IPS-NIHi7 (cell line): ENCODE results near the gene DENND1A.

Experiments used
- DNase-seq: peaks from one replicate; pipeline ENCODE4 v3.0.0; 2012; ENCODE audit warnings: mixed read lengths; ENCODE audit errors: extremely low spot score

DENND1A gene

DNA sequence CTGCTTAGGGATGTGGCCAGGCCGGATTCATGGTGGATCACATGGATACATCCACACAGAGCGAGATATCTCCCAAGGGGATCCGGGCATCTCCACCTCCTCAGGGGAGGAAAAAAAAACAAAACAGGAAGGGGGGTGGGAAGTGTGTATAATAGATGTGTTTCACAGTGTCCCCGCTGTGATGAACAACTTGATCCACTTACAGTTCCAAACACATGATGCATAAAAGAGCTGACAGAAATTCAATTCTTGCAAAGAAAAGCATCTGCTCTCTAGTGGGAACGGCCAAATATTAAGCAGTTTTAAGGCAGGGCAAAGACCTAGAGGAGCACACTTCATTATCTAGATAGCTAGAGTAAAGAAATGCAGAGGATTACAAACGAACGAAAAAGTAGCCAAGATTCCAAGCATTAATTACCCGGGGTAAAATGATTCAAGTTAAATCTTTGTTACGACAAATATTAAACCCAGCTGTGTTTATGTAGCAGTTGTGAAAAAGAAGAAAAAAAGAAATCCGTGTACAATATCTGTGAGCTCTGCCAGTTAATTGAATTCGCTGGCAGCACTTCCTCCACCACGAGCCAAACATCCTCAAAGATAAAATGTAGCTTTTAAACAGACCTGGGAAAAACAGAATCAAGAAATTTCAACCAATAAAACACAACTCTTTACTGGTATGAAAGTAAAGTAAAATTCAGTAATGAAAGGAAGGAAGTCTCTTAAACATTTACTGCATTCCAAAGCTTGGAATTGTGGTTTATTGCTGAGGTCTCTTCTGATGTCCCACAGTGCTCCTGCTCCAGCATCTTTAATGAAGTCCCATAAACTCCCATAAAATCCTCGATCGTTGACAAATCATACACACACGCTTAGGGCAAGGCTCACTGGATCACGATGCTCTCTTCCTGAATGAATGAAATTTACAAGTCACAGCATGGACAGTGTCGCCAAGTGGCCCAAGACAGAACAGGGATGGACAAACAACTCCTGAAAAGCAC lies 360.9 kb downstream of the DENND1A start:
- DNase-seq = no peak

DNA sequence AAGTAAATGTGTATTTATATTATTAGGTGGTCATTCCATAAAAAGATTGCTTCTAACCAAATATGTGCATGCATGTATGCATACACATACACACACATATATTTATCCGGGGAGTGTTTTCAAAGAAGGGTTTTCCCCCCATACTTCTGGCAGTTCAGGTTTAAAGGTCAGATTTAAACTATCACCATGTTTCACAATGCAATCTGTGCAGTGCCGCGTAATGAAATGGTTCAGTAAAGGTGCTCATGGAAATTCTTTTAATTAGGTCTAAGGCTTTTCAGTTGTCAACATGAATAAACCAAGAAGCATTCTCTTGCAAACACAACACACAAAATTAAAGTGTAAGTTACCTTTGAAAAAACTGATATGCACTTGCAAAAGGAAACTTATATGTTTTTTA lies 362.9 kb downstream of the DENND1A start:
- no peak for DNase-seq

DNA sequence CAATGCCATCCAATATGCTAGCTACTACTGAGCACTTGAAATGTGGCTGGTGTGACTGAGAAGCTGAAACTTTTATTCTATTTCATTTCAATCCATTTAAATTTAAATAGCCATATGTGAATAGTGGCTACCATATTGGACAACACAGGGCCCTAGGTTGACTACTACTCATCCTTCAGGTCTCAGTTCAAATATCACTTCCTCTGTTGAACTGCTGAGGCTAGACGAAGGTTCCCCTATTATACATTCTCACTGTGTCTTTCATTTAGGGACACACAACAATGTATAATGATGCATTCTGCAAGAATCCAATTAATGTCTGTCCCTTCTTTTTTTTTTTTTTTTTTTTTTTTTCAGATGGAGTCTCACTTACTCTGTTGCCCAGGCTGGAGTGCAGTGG lies 365.3 kb downstream of the DENND1A start:
- no peak for DNase-seq

DNA sequence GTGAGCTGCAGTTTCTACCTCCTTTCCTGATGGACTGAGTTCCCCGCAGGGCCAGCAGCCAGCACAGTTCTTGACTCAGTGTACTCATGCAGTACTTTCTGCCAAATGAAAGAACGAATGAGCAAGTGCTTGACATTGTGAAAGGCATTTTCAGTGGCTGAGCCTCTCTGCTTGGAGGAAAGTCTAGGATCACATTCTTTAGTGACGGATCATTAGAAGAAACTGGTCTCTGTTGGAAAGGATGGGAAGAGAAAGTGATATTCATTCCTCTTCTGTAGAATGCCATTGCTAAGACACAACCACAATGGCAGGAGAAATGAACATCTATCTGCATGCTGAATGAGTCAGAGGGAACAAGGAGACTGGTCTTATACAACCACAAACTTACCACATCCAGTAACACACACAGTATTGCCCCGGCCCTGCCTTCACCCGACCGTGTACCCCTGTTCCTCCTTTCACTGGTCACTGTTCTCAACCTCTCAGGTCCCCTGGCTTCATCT lies 367.0 kb downstream of the DENND1A start:
- no peak for DNase-seq

DNA sequence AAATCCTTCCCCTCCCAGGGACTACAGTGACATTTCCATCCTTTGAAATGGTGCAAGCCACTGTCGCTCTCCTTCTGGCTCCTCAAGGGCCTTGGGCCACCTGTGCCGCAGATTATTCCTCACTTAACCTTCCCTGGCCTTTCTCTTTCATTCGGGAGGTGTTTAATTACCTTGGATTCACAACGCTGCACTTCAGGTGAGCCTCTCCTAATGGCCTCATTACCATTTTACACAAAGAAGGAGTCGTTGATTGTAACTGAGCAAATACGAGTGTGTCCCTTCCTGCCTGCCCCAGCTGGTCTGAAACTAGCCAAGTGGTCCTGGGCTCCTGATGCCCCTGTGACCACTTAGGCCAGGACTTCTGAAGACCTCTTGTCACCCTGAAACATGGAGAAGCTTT lies 368.9 kb downstream of the DENND1A start:
- DNase-seq = peak; percentile 53

DNA sequence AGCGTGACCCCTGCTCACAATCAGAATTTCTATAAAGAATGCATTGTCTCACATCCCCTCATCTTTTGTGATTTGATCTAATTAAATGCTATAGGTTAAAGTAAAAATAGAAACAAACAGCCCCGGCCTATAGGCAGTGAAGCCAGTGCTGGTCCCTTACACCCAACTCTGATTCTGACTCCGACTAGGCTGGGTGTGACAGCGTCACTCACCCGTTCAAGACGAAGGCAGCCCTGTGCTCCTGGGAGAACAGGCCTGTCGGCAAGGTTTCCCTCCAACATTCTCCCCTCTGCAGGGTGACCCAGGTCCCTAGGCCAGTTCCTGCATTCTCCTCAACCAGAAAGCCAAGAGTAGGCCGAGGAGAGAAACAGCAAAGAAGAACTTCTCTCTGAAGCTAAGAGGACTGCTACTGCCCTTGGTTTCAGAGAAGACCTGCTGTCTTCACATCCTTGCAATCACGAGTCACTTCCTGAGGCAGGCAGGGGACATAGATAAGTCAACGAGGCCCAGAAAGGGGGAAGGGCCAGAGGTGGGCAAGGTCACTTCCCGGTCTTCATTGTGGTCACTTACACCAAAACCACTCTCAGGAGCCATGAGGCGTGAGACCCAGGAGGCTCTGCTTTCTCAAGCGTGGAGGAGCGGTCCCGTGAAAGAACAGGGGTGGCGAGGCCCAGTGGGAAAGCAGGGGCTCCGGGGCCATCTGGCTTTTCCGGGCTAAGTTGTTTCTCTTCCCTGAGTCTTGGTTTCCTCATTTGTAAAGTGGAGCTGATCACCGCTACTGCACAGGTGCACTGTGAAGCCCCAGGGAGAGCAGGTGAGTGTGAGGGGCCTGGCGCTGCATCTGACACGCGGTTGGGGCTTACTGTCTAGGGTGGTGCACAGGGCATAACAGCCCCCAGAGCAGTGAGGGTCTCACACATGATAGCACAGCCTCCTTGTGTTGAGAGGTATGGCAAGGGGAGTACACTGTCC lies 373.2 kb downstream of the DENND1A start:
- no peak for DNase-seq

DNA sequence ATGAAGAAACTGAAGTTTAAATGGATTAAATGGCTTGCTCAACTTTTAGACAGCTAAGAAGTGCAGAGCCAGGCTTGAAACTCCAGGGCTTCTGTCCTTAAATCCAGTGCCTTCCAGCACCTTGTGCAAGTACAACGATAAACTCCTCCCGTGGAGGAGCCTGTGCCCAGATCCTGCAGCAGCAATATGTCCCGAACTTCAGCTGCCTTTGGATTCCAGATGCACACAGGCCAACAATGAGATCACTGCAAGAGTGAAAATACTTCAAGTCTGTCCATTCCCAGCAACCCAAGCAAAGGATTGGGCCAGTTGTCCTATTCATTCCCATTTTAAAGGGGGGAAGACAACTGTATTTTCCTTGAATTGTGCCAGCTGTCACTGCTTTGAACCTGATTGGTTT lies 374.3 kb downstream of the DENND1A start:
- no peak for DNase-seq

DNA sequence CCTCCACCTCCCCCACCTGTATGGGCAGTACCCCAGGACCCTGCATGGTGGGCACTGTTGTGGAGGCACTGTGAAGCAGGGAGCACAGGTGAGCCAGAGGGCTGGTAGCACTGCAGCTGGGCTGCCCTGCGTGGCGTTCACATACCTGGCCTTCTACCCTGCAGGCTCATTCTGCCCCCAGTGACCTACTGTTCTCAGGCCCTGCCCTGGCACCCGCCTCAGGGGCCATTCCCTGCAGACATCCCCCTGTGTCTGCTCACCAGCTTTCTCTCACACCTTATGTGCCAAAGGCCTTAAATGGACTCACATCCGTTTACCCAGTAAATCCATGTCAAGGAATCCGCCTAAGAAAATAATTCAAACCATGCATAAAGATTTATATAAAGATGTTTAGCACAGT lies 377.4 kb downstream of the DENND1A start:
- no peak for DNase-seq

DNA sequence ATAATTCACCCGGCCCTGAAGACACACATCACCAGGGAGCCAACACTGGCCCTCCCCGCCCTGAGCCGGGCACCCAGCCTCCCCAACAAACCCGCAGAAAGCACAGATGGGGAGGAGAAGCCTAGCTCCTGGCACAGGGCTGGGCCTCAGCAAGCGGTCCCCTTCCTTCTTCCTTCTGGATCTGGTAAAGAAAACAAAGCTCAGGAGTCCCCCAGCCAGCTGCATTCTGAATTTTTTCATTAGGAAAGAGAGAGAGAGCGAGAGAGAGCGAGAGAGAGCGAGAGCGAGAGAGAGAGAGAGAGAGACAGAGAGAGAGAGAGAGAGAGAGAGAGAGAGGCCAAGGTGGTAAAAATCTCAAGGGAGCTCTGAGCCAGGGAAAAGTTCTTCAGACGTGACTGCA lies 378.2 kb downstream of the DENND1A start:
- no peak for DNase-seq

DNA sequence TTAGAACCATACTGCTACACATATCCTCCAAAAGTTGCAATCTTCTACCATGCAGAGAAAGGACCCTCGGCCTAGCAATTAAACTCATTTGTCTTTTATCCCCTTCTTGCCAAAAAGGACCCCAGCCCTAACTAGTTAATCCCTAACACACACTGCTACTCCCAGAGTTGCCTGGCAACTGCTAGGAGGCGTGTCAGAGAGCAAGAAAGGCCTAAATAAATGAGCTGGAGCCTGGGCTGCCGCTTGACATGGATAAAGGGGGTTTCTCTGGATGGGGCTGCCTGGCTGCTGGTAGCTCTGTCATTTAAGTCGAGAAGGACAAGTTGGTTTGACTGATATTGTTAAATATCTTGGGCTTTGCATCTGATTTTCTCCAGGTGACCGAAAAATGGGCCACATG lies 379.1 kb downstream of the DENND1A start:
- DNase-seq = peak; percentile 70

DNA sequence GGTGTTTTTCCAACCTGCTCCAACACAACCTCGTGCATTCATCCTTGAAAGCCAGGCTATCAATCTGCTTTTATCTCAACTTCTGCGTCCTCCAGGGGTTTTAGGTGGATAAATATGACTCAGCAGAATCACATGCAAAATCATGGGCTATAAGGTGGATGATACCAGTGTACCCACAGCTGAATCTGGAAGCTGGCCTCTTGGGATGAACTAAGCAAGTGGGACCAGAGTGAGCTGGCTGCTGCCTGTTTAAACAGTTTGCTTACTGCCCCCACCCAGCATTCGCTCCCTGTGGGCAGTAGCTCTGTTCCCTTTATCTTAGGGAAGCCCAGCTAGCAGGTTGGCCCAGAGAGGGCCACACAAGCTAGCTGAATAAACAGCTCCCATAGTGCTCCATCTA lies 379.9 kb downstream of the DENND1A start:
- no peak for DNase-seq

DNA sequence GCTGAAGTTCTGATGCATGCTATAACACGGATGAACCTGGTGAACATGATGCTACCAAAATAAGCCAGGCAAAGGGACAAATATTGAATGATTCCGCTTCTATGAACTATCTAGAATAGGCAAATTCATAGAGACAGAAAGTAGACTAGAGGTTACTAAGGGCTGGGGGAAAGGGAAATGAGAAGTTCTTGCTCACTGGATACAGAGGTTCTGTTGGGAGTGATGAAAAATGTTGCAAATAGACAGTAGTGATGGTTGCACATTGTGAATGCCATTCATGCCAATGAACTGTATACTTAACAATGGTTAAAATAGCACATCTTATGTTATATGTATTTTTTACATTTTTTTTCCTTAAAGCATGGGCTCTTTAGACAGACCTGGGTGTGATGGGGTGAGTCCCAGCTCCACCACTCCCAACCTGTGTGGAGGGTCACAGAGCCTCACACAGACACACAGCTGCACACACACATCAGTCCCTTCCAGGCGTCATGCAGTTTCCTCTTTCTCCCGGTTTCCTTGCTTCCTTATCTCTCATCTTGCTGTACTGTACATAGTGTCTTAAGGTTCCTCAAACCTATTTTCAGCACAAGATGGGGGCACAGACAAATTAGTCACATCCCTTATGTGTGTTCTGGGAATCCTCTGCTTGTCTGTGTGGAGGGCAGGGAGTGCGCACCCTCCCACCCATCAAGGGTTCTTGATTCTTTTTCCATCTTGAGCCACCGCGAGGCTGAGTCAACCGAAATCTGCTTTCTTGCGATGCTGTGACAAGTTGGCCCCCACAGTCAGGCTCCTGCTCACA lies 381.0 kb downstream of the DENND1A start:
- DNase-seq = no peak

DNA sequence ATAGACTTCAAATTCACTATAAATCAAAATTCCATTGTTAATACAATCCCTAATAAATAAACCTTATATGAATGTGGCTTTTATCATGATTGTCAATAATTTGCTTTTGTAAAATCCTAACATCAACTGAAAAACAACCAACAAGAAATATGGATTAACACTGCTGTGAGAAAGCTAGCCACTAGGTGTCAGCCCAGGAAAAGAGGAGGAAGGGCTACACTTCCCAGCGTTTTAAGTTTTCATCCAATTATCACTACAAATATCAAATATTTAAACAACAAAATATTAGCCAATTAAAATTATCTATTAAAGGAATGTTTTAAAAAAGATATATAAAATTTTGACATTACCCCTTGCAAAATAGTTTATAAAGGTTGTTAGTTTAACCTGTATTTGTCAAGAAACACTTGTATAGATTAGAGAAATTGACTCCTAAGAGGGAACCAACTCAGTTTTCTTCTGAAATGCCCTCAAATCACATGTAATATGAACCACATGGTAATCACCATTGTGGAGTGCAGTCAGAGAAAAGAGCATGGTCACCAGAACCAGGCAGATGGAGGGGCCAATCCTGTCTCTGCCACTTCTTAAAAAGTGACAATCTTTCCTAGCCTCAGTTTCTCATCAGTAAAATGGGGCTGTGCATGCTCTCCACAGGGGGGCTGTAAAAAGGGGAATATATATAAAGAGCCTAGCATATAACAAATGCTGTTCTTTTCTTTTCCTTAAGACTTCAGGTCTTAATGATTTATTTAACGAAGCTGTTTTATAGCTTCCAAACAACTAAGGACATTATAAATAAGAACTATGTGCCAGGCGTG lies 385.7 kb downstream of the DENND1A start:
- DNase-seq = peak; percentile 49

DNA sequence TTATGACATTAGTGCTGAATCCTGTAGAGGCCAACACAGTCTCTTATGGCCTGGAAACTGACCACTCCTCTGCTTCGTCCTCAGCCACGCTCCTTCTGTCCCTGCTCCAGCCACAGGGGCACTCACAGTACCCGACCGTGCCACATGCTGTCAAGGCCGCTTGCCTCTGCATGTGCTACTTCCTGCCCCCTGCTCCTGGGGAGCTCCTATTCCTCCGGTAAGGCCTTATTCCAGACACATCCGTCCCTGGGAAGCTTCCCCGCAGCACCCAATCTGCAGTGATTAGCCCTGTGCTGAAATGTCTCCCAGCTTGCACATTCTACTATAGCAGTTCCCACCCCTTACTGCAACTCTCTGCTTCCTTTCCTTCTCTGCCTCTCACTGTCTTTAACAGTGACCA lies 386.4 kb downstream of the DENND1A start:
- DNase-seq = no peak

DNA sequence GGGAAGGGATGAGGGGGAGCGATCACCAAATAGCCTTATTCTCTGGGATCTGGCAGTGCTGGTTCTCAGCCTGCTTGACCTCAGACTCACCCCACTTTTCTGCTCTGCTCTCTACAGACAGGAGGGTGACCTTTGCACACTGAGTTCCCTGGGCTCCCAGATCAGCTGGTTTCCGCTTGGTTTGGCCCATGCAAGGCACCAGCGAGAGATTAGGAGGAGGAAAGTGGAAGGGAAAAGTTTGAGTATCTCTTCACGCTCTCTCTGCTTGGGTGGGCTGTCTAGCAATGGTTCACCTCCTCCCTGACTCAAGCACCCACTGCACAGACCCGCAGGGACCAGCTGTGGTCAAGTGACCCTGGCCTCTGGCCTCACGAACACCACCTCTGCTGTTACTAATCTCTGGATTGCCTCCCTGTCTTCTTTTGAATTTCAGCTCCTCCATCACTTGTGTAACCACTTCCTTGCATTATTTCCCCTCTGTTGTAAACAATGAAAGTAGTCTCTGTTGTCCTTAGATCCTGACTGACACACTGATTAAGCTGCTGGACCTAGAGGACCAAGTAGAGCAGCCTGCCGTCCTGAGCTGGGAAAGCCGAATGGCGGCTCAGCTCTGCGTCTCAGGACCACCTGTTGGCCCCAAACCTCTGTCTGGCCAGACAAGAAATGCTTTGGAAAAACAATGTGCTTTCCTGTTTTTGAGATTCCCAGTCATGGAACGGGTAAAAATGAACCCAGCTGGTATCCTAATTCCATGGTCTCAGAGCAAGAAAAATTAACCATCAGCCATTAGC lies 387.3 kb downstream of the DENND1A start:
- DNase-seq = no peak

DNA sequence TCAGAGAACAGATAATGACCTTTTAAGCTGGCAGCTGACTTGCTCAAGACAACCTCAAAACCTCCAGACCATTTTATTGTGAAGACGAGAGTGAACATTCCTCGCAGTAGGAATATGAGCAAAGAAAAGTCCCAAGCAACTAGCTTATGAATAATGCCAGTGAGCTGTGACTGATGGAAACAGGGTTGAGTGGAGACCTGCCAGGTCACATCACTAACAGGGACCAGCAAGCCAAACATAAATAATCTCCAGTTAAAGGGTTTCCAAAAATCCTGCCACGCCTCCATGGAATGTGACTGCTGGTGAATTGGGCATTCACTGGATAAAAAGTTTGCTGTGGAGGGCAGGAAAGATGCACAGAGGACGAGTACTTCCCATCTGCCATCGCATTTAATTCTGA lies 388.5 kb downstream of the DENND1A start:
- no peak for DNase-seq

DNA sequence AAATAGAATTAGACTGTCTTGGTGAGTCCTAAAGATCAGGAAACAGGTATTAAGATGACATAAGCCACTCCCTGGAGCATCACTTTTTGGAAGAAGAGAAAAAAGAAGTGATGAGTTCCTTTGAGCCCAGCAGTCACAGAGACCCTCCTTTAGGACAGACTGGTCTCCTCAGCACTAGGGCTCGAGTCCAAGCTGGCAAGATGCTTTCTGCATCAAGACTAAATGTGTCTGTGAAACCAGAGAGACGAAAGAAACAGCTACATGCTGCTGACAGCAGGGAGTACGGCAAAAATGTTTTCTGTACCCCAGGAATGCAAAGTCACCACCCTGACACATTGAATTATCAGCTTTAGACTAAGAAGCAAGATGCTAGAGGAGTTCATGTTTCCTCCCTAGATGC lies 389.5 kb downstream of the DENND1A start:
- DNase-seq = no peak

DNA sequence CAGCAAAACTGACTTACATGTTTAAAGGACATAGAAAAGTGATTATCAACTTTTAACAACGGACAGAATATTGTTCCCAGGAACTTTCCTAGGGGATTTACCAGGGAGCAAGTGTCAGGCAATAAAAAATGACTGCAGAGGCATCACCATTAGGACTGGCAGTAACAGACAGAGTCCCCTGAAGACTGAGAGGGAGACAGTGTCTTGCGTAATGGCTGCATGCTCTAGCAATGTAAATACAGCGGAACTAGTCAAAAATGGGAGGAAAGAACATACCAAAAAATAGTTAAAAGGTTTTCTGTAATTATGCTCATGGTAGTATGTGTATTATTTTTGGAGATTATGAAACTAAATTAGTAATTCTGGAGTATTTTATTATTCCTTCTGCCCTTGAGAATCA lies 392.1 kb downstream of the DENND1A start:
- no peak for DNase-seq

DNA sequence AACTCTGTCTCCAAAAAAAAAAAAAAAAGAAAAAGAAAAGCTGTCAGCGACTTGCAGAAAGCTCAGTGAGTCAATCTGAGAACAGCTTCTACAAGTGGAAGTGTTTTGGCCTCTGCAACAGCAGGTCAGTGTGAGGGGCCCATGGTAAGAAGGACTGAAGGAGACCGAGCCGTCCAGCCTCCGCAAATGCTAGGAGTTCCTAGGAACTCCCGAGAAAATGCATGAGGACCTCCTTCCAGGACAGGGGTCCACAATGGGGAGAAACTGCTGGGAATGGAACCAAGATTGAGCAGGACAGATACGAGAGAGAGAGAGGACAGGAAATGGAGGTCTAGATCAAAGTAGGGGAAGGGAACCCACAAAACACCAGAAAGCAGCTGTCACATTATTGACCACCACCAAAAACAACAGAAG lies 393.5 kb downstream of the DENND1A start:
- DNase-seq = no peak

DNA sequence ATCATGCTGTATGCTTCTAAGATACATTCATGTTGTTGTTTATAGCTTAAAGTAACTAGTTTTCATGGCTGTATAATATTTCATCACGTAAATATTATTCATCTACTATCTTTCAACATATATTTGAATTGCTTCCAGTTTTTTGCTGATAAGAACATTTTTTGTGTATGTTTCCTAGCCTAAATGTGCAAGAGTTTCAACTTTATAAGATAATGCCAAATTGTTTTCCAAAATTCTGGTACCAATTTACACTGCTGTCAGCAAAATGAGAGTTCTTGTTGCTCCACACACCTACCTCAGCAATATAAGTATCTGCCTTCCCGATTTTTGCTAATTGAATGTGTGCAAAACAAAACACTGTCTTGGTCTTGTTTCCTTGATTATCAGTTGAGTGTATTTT lies 395.6 kb downstream of the DENND1A start:
- DNase-seq = no peak
